Measurements from ENCODE around the gene KIF17.
"Not testable (repeated sequence)": the region's sequence is repeated elsewhere in the genome, so short reads cannot be mapped to it uniquely, and the experiment has no call there.

The KIF17 gene

GRCh38 chr1:20719261-20719660, 1.5 kb upstream of the KIF17 start:
- no peaks in the 10 kb centered on the region for H3K9me2 ChIP-seq (replicated peaks; ENCODE audit: control insufficient read depth, low read length)
- H3K79me2 ChIP-seq (ENCODE audit: control insufficient read depth, low read length), result no peaks in the 10 kb centered on the region
- H3K4me3 ChIP-seq (ENCODE audit: low read length), result no peak overlapping the region
- no peaks in the 10 kb centered on the region for H4K20me1 ChIP-seq (ENCODE audit: control insufficient read depth, insufficient read depth, low read depth, low read length)
- H3F3A ChIP-seq (ENCODE audit: control insufficient read depth, insufficient read depth), result no peaks in the 10 kb centered on the region
- H3K4me1 ChIP-seq (ENCODE audit: control insufficient read depth, low read length), result peaks cover 3% of the 10 kb centered on the region; the same call in 1 of the 2 replicates
- H3K4me2 ChIP-seq (ENCODE audit: low read length), result no peak overlapping the region
- no peaks in the 10 kb centered on the region for H3K36me3 ChIP-seq (ENCODE audit: control insufficient read depth, low read length)
- no peak for TF ChIP-seq EZH2phosphoT487 (IDR thresholded peaks at IDR 0.05; ENCODE audit: borderline replicate concordance, low read length)
- TF ChIP-seq CTCF (IDR thresholded peaks at IDR 0.05; ENCODE audit: low read depth, low read length, poor library complexity, severe bottlenecking), result no peak
- no peak overlapping the region for H3K27ac ChIP-seq (ENCODE audit: low read depth, low read length)
- peaks cover 21% of the 10 kb centered on the region for H3K27me3 ChIP-seq (ENCODE audit: control insufficient read depth, low read length)
- H3K9me3 ChIP-seq (ENCODE audit: control insufficient read depth, insufficient read depth, low read length), result no peaks in the 10 kb centered on the region

- not testable (repeated sequence) for H3K9me3 ChIP-seq (ENCODE audit: control insufficient read depth, insufficient read depth, low read length); H3K4me1 ChIP-seq (ENCODE audit: control insufficient read depth, low read length); H3F3A ChIP-seq (ENCODE audit: control insufficient read depth, insufficient read depth); H4K20me1 ChIP-seq (ENCODE audit: control insufficient read depth, insufficient read depth, low read depth, low read length); H3K36me3 ChIP-seq (ENCODE audit: control insufficient read depth, low read length); H3K9me2 ChIP-seq (replicated peaks; ENCODE audit: control insufficient read depth, low read length); H3K27ac ChIP-seq (ENCODE audit: low read depth, low read length); H3K79me2 ChIP-seq (ENCODE audit: control insufficient read depth, low read length)
- Histone ChIP-seq H3K4me2 (ENCODE audit: low read length) (peak overlapping the region; percentile 42), H3K4me3 (ENCODE audit: low read length) (peak overlapping the region; percentile 38; the same call in 1 of the 2 replicates), H3K27me3 (ENCODE audit: control insufficient read depth, low read length) (peaks cover 21% of the 10 kb centered on the region)
These were observed 606 bp upstream of the KIF17 start for GRCh38 chr1:20718343-20718882.

- H3K4me3 ChIP-seq (ENCODE audit: low read length), result no peak overlapping the region
- peaks cover 21% of the 10 kb centered on the region for H3K27me3 ChIP-seq (ENCODE audit: control insufficient read depth, low read length)
- peaks cover 3% of the 10 kb centered on the region; the same call in 1 of the 2 replicates for H3K4me1 ChIP-seq (ENCODE audit: control insufficient read depth, low read length)
- no peak overlapping the region for H3K27ac ChIP-seq (ENCODE audit: low read depth, low read length)
- H4K20me1 ChIP-seq (ENCODE audit: control insufficient read depth, insufficient read depth, low read depth, low read length), result no peaks in the 10 kb centered on the region
- no peak overlapping the region for H3K4me2 ChIP-seq (ENCODE audit: low read length)
- no peaks in the 10 kb centered on the region for H3K9me3 ChIP-seq (ENCODE audit: control insufficient read depth, insufficient read depth, low read length)
- no peaks in the 10 kb centered on the region for H3F3A ChIP-seq (ENCODE audit: control insufficient read depth, insufficient read depth)
- no peak for TF ChIP-seq EZH2phosphoT487 (IDR thresholded peaks at IDR 0.05; ENCODE audit: borderline replicate concordance, low read length)
- TF ChIP-seq CTCF (IDR thresholded peaks at IDR 0.05; ENCODE audit: low read depth, low read length, poor library complexity, severe bottlenecking), result no peak
- H3K9me2 ChIP-seq (replicated peaks; ENCODE audit: control insufficient read depth, low read length), result no peaks in the 10 kb centered on the region
- no peaks in the 10 kb centered on the region for H3K36me3 ChIP-seq (ENCODE audit: control insufficient read depth, low read length)
- no peaks in the 10 kb centered on the region for H3K79me2 ChIP-seq (ENCODE audit: control insufficient read depth, low read length)
These were observed 1.6 kb downstream of the KIF17 start for GRCh38 chr1:20716232-20716631.

GRCh38 chr1:20715406-20715805, 2.4 kb downstream of the KIF17 start:
- Histone ChIP-seq H3K4me2 (ENCODE audit: low read length) (no peak overlapping the region), H3K4me1 (ENCODE audit: control insufficient read depth, low read length) (peaks cover 3% of the 10 kb centered on the region; the same call in 1 of the 2 replicates)
- no peak for TF ChIP-seq EZH2phosphoT487 (IDR thresholded peaks at IDR 0.05; ENCODE audit: borderline replicate concordance, low read length)
- TF ChIP-seq CTCF (IDR thresholded peaks at IDR 0.05; ENCODE audit: low read depth, low read length, poor library complexity, severe bottlenecking), result no peak

More at GRCh38 chr1:20715406-20715805, 2.4 kb downstream of the KIF17 start:
- Histone ChIP-seq H3K27me3 (ENCODE audit: control insufficient read depth, low read length) (peaks cover 21% of the 10 kb centered on the region), H3K27ac (ENCODE audit: low read depth, low read length) (no peak overlapping the region), H3F3A (ENCODE audit: control insufficient read depth, insufficient read depth) (no peaks in the 10 kb centered on the region), H3K36me3 (ENCODE audit: control insufficient read depth, low read length) (no peaks in the 10 kb centered on the region), H3K9me2 (replicated peaks; ENCODE audit: control insufficient read depth, low read length) (no peaks in the 10 kb centered on the region), H3K9me3 (ENCODE audit: control insufficient read depth, insufficient read depth, low read length) (no peaks in the 10 kb centered on the region), H4K20me1 (ENCODE audit: control insufficient read depth, insufficient read depth, low read depth, low read length) (no peaks in the 10 kb centered on the region), H3K79me2 (ENCODE audit: control insufficient read depth, low read length) (no peaks in the 10 kb centered on the region), H3K4me3 (ENCODE audit: low read length) (no peak overlapping the region)

All from DOHH2 (cell line).